GM21576 (cell line): ENCODE measurements around the gene LRRC1.
"Not testable (repeated sequence)": the region's sequence is repeated elsewhere in the genome, so short reads cannot be mapped to it uniquely, and the experiment has no call there.

Source experiments
- ATAC-seq: cut with Tn5 transposase; IDR thresholded peaks from one replicate; pipeline ENCODE4 v1.9.1; 2021; ENCODE audit warnings: mild to moderate bottlenecking, moderate library complexity; ENCODE audit not compliant: unreplicated experiment

Gene LRRC1

GRCh38 chr6:53792016-53792415, 2.8 kb upstream of the LRRC1 start:
- no peak for ATAC-seq

GRCh38 chr6:53792973-53793317, 1.9 kb upstream of the LRRC1 start:
- no peak for ATAC-seq

DNA sequence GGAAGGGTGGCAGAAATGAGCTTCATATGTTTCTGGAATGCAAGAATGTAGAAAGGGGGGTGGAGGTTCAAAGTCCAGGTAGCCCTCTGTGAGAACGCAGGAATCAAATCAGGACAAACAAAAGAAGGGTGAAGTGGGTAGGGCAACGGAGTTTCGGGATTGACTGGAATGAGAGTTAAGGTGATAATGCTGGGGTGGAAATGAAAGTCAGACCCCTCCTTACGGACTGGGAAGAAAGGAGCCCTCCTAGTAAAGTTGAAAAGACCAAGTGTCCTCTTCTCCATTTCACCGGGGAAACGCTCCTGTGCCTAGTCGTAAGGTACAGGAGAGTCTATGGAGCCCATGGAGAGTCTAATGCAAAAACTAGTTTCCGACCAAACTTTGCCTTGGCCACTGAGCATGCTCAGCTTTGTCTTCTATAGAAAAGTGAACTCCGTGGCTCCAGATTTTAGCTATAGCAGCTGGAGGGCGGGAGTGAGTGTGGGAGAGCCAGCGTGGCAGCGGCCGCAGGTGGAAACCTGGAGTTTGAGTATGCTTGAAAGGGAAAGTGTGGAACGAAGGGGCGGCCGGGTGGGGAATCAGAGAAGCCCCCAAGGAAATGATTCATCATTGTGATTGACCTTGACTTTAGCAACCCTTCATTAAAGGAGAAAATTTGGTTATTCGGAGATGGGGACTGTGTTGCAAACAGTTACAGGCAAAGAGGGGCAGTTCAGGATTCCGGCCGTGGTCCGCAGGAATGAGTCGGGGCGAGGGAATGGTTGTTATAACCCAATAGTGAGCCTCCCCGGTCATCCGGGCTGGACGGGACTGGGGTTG, 1.3 kb upstream of the LRRC1 start:
- ATAC-seq: no peak

DNA sequence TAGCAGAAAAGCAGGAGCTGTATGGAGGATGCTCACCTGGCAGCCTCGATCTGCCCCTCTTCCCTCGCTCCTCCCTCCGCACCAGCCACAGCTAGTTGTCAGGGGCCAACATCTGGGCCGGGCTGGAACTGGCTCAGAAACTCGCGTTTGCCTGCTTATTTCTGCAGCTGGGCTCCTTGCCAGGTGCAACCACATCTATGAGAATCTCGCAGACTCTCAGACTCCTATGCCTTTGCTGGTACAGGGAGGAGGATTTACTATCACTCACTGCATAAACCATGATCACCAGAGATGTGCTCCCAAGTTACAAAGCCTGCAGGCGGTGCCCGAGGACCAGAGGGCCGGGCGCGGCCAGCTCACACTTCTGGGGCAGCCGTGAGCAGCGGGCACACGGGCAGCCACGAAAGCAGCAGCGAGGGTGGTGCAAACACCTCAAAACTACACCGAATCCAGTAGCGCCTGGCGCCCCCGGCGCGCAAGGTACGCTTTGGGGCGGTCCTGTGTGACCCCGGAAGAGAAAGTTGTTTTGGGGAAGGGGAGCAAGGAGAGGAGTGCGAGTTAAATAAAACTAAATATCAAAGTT, 577 bp upstream of the LRRC1 start:
- ATAC-seq: peak; percentile 54

- no peak for ATAC-seq
Observed at GRCh38 chr6:53795340-53795701, 516 bp downstream of the LRRC1 start.

- no peak for ATAC-seq
Observed at GRCh38 chr6:53795702-53796450, 1.1 kb downstream of the LRRC1 start.

DNA sequence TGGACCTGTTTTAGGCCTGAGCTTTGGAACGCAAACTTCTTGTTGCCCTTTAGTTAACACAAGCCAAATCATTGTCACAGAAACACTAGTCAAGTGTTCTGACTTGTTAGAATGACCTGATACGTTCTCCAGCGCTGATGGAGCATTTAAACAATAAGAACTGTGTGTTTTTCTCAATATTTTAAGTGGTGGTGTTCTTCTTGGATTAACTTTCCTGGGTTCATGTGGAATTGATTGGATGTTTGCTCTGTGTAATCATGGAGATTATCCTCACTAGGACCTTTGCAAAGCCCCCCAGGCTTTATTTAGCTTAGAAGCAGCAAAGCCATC, 1.6 kb downstream of the LRRC1 start:
- ATAC-seq: no peak

- ATAC-seq: no peak
Observed at GRCh38 chr6:53796791-53797190, 2.0 kb downstream of the LRRC1 start.

- ATAC-seq: no peak
Observed at GRCh38 chr6:53797304-53797703, 2.5 kb downstream of the LRRC1 start.

- ATAC-seq: no peak
Observed at GRCh38 chr6:53799340-53799739, 4.5 kb downstream of the LRRC1 start.

GRCh38 chr6:53801022-53801421, 6.2 kb downstream of the LRRC1 start:
- ATAC-seq: no peak

DNA sequence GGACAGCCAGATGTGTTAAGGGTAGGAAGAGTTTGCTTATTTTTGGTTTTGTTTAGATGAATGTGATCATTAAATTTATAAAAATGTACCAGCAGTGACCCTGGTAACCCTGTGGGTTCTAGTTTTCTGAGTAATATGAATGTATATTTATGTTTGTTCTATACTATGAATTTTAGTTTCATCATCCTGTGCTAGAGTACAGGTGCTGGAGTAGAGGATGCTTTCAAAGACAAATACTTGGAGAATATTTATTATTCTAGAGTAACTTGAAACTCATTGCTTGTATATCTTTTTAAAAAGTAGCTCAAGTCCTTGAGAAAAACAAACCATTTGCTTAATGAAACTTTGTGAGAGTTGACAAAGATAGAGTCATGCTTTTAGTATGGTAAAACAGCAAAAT, 7.8 kb downstream of the LRRC1 start:
- no peak for ATAC-seq

- no peak for ATAC-seq
Observed at GRCh38 chr6:53803081-53803860, 8.5 kb downstream of the LRRC1 start.

GRCh38 chr6:53805016-53805415, 10.2 kb downstream of the LRRC1 start:
- ATAC-seq: no peak

DNA sequence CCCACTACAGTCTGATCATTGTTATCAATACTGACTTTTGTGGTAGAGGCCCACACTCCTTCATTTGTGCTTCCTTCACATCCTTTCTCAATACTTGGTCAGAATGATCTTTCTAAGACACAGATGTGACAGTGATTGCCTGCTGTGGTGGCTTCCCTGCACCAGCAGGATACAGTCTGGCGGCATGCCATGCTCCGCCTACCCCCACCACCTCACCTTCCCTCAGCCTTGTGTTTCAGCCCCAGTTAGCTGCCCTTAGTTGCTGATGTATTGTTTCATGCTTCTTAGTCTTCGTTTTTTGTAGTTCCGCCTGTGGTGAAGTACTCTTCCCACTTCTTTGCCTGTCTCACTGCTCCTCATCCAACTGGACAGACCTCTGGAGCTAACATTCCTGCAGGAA, 10.9 kb downstream of the LRRC1 start:
- no peak for ATAC-seq

- ATAC-seq: not testable (repeated sequence)
Observed at GRCh38 chr6:53807606-53808005, 12.8 kb downstream of the LRRC1 start.

DNA sequence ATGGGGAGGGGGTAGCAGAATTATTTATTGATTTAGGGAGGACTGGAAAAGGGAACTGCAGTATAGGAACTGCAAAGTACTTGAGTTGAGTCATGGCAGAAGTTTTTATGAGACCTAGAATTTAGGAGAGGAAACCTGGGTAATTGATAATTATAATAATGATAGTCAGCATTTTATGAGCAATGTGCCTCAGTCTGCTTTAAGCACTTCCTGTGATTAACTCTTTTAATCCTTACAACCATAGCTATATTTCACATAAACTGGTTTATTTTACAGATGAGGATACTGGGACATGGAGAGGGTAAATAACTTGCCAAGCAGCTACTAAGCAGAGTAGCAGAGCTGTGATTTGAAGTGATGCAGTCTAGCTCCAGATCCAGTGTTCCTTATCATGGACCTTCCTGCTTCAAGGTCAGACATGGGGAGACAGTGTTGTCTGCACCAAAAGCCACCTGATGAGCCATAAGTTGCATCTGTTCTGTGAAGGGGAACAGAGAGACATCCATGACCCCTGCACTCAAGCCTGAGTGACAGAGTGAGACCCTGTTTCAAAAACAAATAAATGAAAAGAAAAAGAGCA, 13.6 kb downstream of the LRRC1 start:
- no peak for ATAC-seq

DNA sequence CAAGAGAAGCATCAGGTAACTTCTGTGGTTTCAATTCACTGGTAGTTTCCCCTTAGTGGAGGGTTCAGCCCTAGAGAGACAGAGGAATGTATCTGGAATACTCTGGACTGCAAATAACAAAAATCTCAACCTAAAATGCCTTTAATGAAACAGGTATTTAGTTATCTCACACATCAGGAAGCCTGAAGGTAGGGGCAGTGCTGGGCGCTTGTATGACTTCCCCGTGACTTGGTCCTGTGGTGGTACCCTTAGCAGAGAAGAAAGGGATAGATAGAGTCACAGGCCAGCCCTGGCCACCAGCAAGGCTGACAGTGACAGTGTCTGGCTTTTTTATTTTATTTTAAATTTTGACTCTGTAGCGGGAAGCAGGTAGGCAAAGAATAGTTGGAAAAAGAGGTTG, 14.9 kb downstream of the LRRC1 start:
- ATAC-seq: no peak

- peak; percentile 74 for ATAC-seq
Observed at GRCh38 chr6:53811082-53811481, 16.3 kb downstream of the LRRC1 start.

DNA sequence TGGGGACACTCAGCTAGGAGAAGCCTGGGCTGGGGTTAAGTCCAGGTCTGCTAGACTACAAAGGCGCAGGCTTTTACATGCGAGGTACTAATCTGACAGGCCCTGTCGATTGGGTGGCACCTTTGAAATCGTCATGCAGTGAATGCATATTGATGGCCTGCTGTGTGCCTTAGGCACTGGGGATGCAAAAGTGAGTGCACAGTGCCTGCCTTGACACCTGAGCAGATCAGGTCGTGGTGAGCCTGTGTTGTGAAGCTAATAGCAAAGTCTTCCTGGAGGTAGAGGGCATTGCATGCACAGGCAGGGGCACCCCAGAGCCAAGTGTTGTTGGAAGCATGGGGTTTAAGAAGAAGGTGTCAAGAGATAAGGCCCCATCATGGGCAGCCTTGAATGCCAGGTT, 16.9 kb downstream of the LRRC1 start:
- ATAC-seq: no peak

DNA sequence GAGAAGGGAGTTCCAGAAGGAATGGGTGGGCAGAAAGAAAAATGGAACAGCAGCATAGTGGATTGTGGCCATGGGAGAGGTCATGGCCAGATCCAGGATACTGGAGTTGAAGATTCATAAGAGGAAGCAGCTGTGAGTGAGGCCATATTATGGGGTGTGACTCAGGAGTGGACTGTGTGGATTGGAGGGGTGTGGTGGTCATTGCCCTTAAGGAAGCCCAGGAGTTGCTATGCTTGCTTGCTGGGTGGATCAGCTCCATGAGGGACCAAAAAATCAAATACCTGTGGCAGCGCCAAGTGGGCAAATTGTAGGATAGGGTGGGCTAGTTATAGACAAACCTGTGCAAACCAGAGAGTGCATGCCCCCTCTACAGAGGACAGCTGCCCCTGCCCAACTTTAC, 18.3 kb downstream of the LRRC1 start:
- ATAC-seq: no peak
